NCI-H510A treated with DMSO at 0.1 percent for 48 hours (cell line): ENCODE measurements around the gene HEPACAM.
"Not testable (repeated sequence)": the region's sequence is repeated elsewhere in the genome, so short reads cannot be mapped to it uniquely, and the experiment has no call there.

ENCODE experiments used
- DNase-seq: peaks from one replicate; lab custom pipeline; 2025; lab: John Stamatoyannopoulos, UW

The HEPACAM gene

GRCh38 chr11:124935548-124936514, at the start of gene HEPACAM:
Gene HEPACAM (minus strand): TSS chr11:124936047. CDS start chr11:124936006, 41 bp downstream.
- DNase-seq: no peak

GRCh38 chr11:124984512-124984854, 48.6 kb upstream of the HEPACAM start:
- no peak for DNase-seq

GRCh38 chr11:124983674-124984511, 48.0 kb upstream of the HEPACAM start:
- DNase-seq: no peak

GRCh38 chr11:124982043-124982442, 46.2 kb upstream of the HEPACAM start:
- no peak for DNase-seq

GRCh38 chr11:124978316-124978715, 42.5 kb upstream of the HEPACAM start:
- no peak for DNase-seq

- DNase-seq: no peak
These were observed 41.2 kb upstream of the HEPACAM start for GRCh38 chr11:124977006-124977405.

- no peak for DNase-seq
These were observed 40.7 kb upstream of the HEPACAM start for GRCh38 chr11:124976531-124976930.

GRCh38 chr11:124971810-124972209, 36.0 kb upstream of the HEPACAM start:
- DNase-seq: no peak

- no peak for DNase-seq
These were observed 35.1 kb upstream of the HEPACAM start for GRCh38 chr11:124970925-124971324.

- not testable (repeated sequence) for DNase-seq
These were observed 32.4 kb upstream of the HEPACAM start for GRCh38 chr11:124968197-124968596.

- peak; percentile 18 for DNase-seq
These were observed 26.2 kb upstream of the HEPACAM start for GRCh38 chr11:124961972-124962609.

- DNase-seq: no peak
These were observed 19.2 kb upstream of the HEPACAM start for GRCh38 chr11:124955035-124955434.

GRCh38 chr11:124954590-124954955, 18.7 kb upstream of the HEPACAM start:
- DNase-seq: no peak

GRCh38 chr11:124953753-124954589, 18.1 kb upstream of the HEPACAM start, which contains the start of gene CCDC15:
Gene CCDC15 (plus strand): TSS chr11:124954202. CDS start chr11:124954733, 531 bp downstream.
- DNase-seq: peak; percentile 74

- DNase-seq: no peak
These were observed 15.5 kb upstream of the HEPACAM start for GRCh38 chr11:124951341-124951740.

GRCh38 chr11:124950601-124951330, 14.9 kb upstream of the HEPACAM start:
- no peak for DNase-seq

- no peak for DNase-seq
These were observed 10.9 kb upstream of the HEPACAM start for GRCh38 chr11:124946735-124947141.

GRCh38 chr11:124945826-124946225, 10.0 kb upstream of the HEPACAM start:
- no peak for DNase-seq

GRCh38 chr11:124944565-124944964, 8.7 kb upstream of the HEPACAM start:
- no peak for DNase-seq

GRCh38 chr11:124943741-124944140, 7.9 kb upstream of the HEPACAM start:
- DNase-seq: no peak

- DNase-seq: no peak
These were observed 7.4 kb upstream of the HEPACAM start for GRCh38 chr11:124943254-124943616.
